ENCODE measurements around the gene NCL. TPM values are rescaled to one million over a fixed set of nuclear protein-coding genes. Genes with fewer than 3 reads are reported as not detected.

Gene NCL
- total RNA-seq, 5 donors from 2014 or later (not counting 1 experiment from before 2014, with no cell fraction given): 358 to 468 (median 397) TPM

DNA sequence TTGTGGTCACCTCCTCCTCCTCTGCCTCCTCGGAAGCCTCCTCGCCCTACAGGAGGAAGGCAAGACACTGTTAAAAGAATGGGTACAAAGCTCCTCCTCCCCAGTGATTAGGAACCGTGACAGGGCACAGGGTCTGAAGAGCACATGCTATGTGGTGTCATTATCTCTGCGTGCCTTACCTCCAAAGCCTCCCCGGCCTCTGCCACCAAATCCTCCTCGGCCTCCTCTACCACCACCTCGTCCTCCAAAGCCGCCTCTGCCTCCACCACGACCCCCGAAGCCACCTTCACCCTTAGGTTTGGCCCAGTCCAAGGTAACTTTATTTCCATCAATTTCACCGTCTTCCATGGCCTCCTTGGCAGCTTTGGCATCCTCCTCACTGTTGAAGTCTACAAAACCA lies 9.1 kb downstream of the NCL start:
- no peaks in the 10 kb centered on the region for H3K27me3 Mint-ChIP-seq
- H3K36me3 Mint-ChIP-seq: peaks cover 57% of the 10 kb centered on the region
- DNase-seq (no peak), ATAC-seq (replicated peaks in 1 of 4) (no peak)
- POLR2A ChIA-PET: interaction anchor here (0.6 to 1.8 kb wide), 3 partner anchors 9 to 821 kb away, joined by 5 to 19 read pairs (median 6); partner anchors contain the start of gene NCL (in 2 of the 2)
- CTCF ChIA-PET: interaction anchor here (0.6 to 1.0 kb wide), 3 partner anchors 27 to 156 kb away, joined by 3 to 5 read pairs (median 3); no protein-coding TSS in a partner anchor
- 84% methylated on average over 8 of the region's 11 CpGs for WGBS (ENCODE audit: insufficient coverage)
- H3K4me3 Mint-ChIP-seq: no peak overlapping the region
- no peaks in the 10 kb centered on the region for H3K9me3 Mint-ChIP-seq
- no peak overlapping the region for H3K27ac ChIP-seq (ENCODE audit: low read length)
- H3K4me1 ChIP-seq (ENCODE audit: control insufficient read depth in 1 of 2, extremely low read depth in 1 of 2, insufficient read depth in 2 of 2, low read length in 2 of 2): peaks cover 0 to 8% of the 10 kb centered on the region in 2 experiments
- no peaks in the 10 kb centered on the region for H3K27me3 ChIP-seq (replicated peaks in 1 of 2; ENCODE audit: control insufficient read depth in 2 of 2, extremely low read depth in 1 of 2, insufficient read depth in 2 of 2, low read length in 1 of 2)
- H3K4me3 ChIP-seq (ENCODE audit: control insufficient read depth in 1 of 2, extremely low read depth in 1 of 2, low read length in 1 of 2): no peak overlapping the region
- H3K4me1 Mint-ChIP-seq: peaks cover 28 to 36% (median 30%) of the 10 kb centered on the region in 3 donors
- H3K9me3 ChIP-seq: no peaks in the 10 kb centered on the region
- no peak overlapping the region for H3K27ac Mint-ChIP-seq
- peaks cover 0 to 76% of the 10 kb centered on the region in 2 donors for H3K36me3 ChIP-seq (ENCODE audit: control insufficient read depth in 2 of 2, extremely low read depth in 1 of 2, insufficient read depth in 1 of 2, low read length in 1 of 2)

DNA sequence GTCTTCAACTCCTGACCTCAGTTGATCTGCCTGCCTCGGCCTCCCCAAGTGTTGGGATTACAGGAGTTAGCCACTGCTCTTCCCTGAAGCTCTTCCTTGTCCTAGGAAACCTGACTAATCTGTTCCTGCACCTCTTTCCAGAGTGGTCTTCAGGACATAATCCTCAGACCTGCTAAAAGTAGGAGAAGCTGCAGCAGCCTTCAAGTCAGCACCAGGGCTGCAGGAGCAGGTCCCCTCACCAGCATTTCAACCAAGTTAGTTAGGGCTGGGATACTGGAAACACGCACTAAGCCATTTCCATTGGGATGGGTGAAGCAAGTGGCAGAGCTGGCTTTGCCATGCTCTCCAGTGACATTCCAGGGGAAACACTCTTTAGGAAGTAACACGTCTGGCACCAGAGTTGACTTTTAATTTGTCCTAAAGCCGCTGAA lies 9.9 kb downstream of the NCL start:
- no peaks in the 10 kb centered on the region for H3K27me3 ChIP-seq (replicated peaks in 1 of 2; ENCODE audit: control insufficient read depth in 2 of 2, extremely low read depth in 1 of 2, insufficient read depth in 2 of 2, low read length in 1 of 2)
- POLR2A ChIA-PET: interaction anchor here (0.8 to 2.9 kb wide), 4 partner anchors 10 to 27 kb away, joined by 3 to 24 read pairs (median 12); partner anchors contain the start of gene NCL (in 2 of the 2)
- WGBS (ENCODE audit: insufficient coverage): 83% methylated on average over 1 of the region's 4 CpGs
- H3K36me3 ChIP-seq (ENCODE audit: control insufficient read depth in 2 of 2, extremely low read depth in 1 of 2, insufficient read depth in 1 of 2, low read length in 1 of 2): peaks cover 0 to 68% of the 10 kb centered on the region in 2 donors
- no peaks in the 10 kb centered on the region for H3K9me3 ChIP-seq
- Mint-ChIP-seq H3K27me3 (no peaks in the 10 kb centered on the region), H3K4me1 (peaks cover 23 to 31% (median 26%) of the 10 kb centered on the region in 3 donors), H3K27ac (peak overlapping the region in 1 of 2 donors; percentile 52), H3K4me3 (no peak overlapping the region), H3K9me3 (no peaks in the 10 kb centered on the region), H3K36me3 (peaks cover 51% of the 10 kb centered on the region)
- no peak overlapping the region for H3K27ac ChIP-seq (ENCODE audit: low read length)
- H3K4me1 ChIP-seq (ENCODE audit: control insufficient read depth in 1 of 2, extremely low read depth in 1 of 2, insufficient read depth in 2 of 2, low read length in 2 of 2): peaks cover 0 to 7% of the 10 kb centered on the region in 2 experiments
- ATAC-seq (replicated peaks in 1 of 4): no peak
- no peak overlapping the region for H3K4me3 ChIP-seq (ENCODE audit: control insufficient read depth in 1 of 2, extremely low read depth in 1 of 2, low read length in 1 of 2)
- CTCF ChIA-PET: interaction anchor here (0.7 to 4.3 kb wide), 4 partner anchors 9 to 351 kb away, joined by 3 to 67 read pairs (median 20); partner anchors contain the start of gene NCL (in 1 of the 2)
- no peak for DNase-seq

DNA sequence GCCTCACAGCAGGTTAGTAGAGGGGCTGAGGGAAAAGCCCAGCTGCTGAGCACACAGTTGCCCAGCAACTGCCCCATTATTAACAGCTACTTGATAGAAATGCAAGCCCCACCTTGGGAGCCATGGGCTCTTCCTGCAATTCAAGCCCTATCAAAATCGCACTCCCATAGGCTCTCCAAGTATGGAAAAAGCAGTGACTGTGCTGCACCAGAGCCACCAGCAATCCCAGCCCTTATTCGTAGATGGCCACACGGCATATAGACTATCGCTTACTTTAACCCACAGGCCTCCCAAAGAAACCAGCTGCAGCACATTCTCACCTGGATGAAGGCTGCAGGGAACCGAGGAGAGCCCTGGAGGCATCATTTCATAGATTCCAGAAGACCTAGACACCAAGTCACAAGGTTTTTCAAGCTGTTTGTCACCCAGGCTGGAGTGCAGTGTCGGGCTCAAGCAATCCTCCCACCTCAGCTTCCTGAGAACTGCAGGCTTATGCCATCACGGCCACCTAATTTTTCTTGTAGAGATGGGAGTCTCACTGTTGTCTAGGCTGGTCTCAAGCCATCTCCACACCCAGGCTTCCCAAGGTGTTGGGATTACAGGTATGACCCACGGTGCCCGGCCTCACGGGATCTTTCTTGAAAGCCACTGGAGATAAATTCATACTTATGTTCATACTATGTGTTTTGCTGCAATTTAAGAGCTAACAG lies 11.3 kb downstream of the NCL start:
- no peak overlapping the region for H3K4me3 ChIP-seq (ENCODE audit: control insufficient read depth in 1 of 2, extremely low read depth in 1 of 2, low read length in 1 of 2)
- H3K9me3 Mint-ChIP-seq: no peaks in the 10 kb centered on the region
- H3K27me3 ChIP-seq (replicated peaks in 1 of 2; ENCODE audit: control insufficient read depth in 2 of 2, extremely low read depth in 1 of 2, insufficient read depth in 2 of 2, low read length in 1 of 2): no peaks in the 10 kb centered on the region
- peaks cover 13 to 19% (median 17%) of the 10 kb centered on the region in 3 donors for H3K4me1 Mint-ChIP-seq
- WGBS (ENCODE audit: insufficient coverage): 81% methylated on average over 4 of the region's 10 CpGs
- H3K4me3 Mint-ChIP-seq: no peak overlapping the region
- H3K27ac Mint-ChIP-seq: peak overlapping the region in 1 of 2 donors; percentile 34
- DNase-seq (no peak), ATAC-seq (replicated peaks in 1 of 4) (peak in 1 of 4 experiments; percentile 11)
- no peaks in the 10 kb centered on the region for H3K27me3 Mint-ChIP-seq
- POLR2A ChIA-PET: interaction anchor here (0.5 to 2.9 kb wide), 5 partner anchors 12 to 1575 kb away, joined by 3 to 24 read pairs (median 4); partner anchors contain the start of gene NCL (in 1 of the 2)
- H3K36me3 Mint-ChIP-seq: peaks cover 39% of the 10 kb centered on the region
- H3K9me3 ChIP-seq: no peaks in the 10 kb centered on the region
- CTCF ChIA-PET: interaction anchor here (0.6 to 4.3 kb wide), 15 partner anchors 10 to 629 kb away, joined by 3 to 67 read pairs (median 11); partner anchors contain the start of gene NCL (in 1 of the 2)
- peaks cover 0 to 54% of the 10 kb centered on the region in 2 donors for H3K36me3 ChIP-seq (ENCODE audit: control insufficient read depth in 2 of 2, extremely low read depth in 1 of 2, insufficient read depth in 1 of 2, low read length in 1 of 2)
- H3K27ac ChIP-seq (ENCODE audit: low read length): no peak overlapping the region
- peaks cover 0 to 5% of the 10 kb centered on the region in 2 experiments for H3K4me1 ChIP-seq (ENCODE audit: control insufficient read depth in 1 of 2, extremely low read depth in 1 of 2, insufficient read depth in 2 of 2, low read length in 2 of 2)

DNA sequence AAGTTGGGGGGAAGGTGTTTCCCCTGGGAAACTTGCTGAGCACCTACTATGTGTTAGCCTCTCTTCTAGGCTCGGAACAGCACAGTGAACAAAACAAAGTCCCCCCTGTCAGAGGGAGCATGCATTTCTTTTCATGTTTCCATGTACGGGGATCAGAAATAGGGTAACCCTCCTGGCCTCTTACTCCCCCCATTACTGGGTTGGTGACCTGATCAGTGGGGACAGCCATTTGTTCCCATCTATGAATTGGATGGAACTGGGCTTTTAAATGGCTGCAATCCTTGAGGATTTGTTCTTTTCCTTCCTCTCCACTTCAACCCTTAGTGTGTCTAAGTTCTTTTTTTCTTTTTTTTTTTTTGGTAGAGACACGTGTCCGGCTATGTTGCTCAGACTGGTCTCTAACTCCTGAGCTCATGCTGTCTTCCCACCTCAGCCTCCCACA lies 13.7 kb downstream of the NCL start:
- POLR2A ChIA-PET: interaction anchor here in 1 of 2 donors (0.6 kb wide), 1 partner anchor 258 kb away, joined by 3 read pairs; the partner anchor contains the start of gene PTMA

DNA sequence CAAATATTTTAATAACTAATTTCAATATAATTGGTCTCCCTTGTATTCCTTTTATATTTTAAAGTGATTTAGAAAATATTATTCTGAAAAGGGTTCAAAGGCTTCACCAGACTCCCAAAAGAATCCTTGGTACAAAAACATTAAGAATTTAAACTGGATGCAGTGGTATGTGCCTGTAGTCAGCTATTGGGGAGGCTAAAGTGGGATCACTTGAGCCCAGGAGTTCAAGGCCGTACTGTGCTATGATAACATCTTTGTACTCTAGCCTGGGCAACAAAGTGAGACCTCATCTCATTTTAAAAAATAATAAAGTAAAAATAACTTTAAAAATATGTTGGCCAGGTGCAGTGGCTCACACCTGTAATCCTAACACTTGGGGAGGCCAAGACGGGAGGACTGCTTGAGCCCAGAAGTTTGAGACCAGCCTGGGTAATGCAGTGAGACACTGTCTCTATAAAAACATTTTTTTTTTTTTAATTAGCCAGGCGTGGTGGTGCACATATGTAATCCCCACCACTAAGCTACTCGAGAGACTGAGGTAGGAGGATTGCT lies 14.7 kb downstream of the NCL start:
- WGBS (ENCODE audit: insufficient coverage): no CpG with 5 or more reads among the region's 4 CpGs
- DNase-seq: no peak
- ChIA-PET CTCF (no interaction called here), POLR2A (no interaction called here)
- no peaks in the 10 kb centered on the region for H3K9me3 Mint-ChIP-seq
- no peak for ATAC-seq (replicated peaks in 1 of 4)
- H3K4me3 Mint-ChIP-seq: no peak overlapping the region
- peaks cover 0 to 21% of the 10 kb centered on the region in 2 donors for H3K36me3 ChIP-seq (ENCODE audit: control insufficient read depth in 2 of 2, extremely low read depth in 1 of 2, insufficient read depth in 1 of 2, low read length in 1 of 2)
- H3K4me3 ChIP-seq (ENCODE audit: control insufficient read depth in 1 of 2, extremely low read depth in 1 of 2, low read length in 1 of 2): no peak overlapping the region
- peaks cover 0 to 5% of the 10 kb centered on the region in 2 experiments for H3K4me1 ChIP-seq (ENCODE audit: control insufficient read depth in 1 of 2, extremely low read depth in 1 of 2, insufficient read depth in 2 of 2, low read length in 2 of 2)
- no peaks in the 10 kb centered on the region for H3K9me3 ChIP-seq
- peaks cover 8% of the 10 kb centered on the region for H3K36me3 Mint-ChIP-seq
- no peaks in the 10 kb centered on the region for H3K27me3 Mint-ChIP-seq
- H3K4me1 Mint-ChIP-seq: peaks cover 6 to 10% (median 7%) of the 10 kb centered on the region in 3 donors
- no peaks in the 10 kb centered on the region for H3K27me3 ChIP-seq (replicated peaks in 1 of 2; ENCODE audit: control insufficient read depth in 2 of 2, extremely low read depth in 1 of 2, insufficient read depth in 2 of 2, low read length in 1 of 2)
- no peak overlapping the region for H3K27ac Mint-ChIP-seq
- no peak overlapping the region for H3K27ac ChIP-seq (ENCODE audit: low read length)

More for the DNA sequence above, 13.7 kb downstream of the NCL start:
- Mint-ChIP-seq H3K4me1 (peaks cover 11 to 13% (median 12%) of the 10 kb centered on the region in 3 donors), H3K4me3 (no peak overlapping the region), H3K27ac (no peak overlapping the region), H3K9me3 (no peaks in the 10 kb centered on the region), H3K27me3 (no peaks in the 10 kb centered on the region), H3K36me3 (peaks cover 15% of the 10 kb centered on the region)
- H3K36me3 ChIP-seq (ENCODE audit: control insufficient read depth in 2 of 2, extremely low read depth in 1 of 2, insufficient read depth in 1 of 2, low read length in 1 of 2): peaks cover 0 to 30% of the 10 kb centered on the region in 2 donors
- H3K4me1 ChIP-seq (ENCODE audit: control insufficient read depth in 1 of 2, extremely low read depth in 1 of 2, insufficient read depth in 2 of 2, low read length in 2 of 2): peaks cover 0 to 5% of the 10 kb centered on the region in 2 experiments
- no peaks in the 10 kb centered on the region for H3K9me3 ChIP-seq
- H3K4me3 ChIP-seq (ENCODE audit: control insufficient read depth in 1 of 2, extremely low read depth in 1 of 2, low read length in 1 of 2): no peak overlapping the region
- H3K27me3 ChIP-seq (replicated peaks in 1 of 2; ENCODE audit: control insufficient read depth in 2 of 2, extremely low read depth in 1 of 2, insufficient read depth in 2 of 2, low read length in 1 of 2): no peaks in the 10 kb centered on the region
- WGBS (ENCODE audit: insufficient coverage): no CpG with 5 or more reads among the region's 4 CpGs
- DNase-seq (no peak), ATAC-seq (replicated peaks in 1 of 4) (no peak)
- CTCF ChIA-PET: interaction anchor here (0.7 to 4.3 kb wide), 4 partner anchors 13 to 347 kb away, joined by 4 to 67 read pairs (median 21); partner anchors contain the start of gene NCL (in 1 of the 2)
- H3K27ac ChIP-seq (ENCODE audit: low read length): no peak overlapping the region

DNA sequence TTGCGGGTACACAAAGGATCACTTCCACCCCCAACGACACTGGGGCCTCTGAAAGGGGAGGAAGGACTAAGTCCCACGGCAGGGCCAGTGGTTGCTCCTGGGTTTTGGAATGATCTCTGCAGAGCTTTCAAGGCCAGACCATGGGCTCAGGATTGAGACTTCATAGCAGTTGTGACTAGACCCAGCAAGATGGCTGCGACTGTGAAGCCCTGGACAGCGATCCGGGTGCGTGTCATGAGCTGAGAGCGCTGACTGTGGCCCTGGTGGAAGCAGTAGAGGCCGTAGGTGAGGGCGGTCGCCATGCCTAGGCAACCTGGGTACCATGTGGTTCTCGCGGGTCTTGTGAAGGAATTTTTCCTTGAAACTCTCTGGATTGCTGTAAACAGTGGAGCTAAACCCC lies 27.3 kb downstream of the NCL start:
- Histone ChIP-seq H3K27ac (ENCODE audit: low read length) (no peak overlapping the region), H3K27me3 (replicated peaks in 1 of 2; ENCODE audit: control insufficient read depth in 2 of 2, extremely low read depth in 1 of 2, insufficient read depth in 2 of 2, low read length in 1 of 2) (no peaks in the 10 kb centered on the region), H3K9me3 (no peaks in the 10 kb centered on the region), H3K4me1 (ENCODE audit: control insufficient read depth in 1 of 2, extremely low read depth in 1 of 2, insufficient read depth in 2 of 2, low read length in 2 of 2) (no peaks in the 10 kb centered on the region), H3K4me3 (ENCODE audit: control insufficient read depth in 1 of 2, extremely low read depth in 1 of 2, low read length in 1 of 2) (no peak overlapping the region), H3K36me3 (ENCODE audit: control insufficient read depth in 2 of 2, extremely low read depth in 1 of 2, insufficient read depth in 1 of 2, low read length in 1 of 2) (no peaks in the 10 kb centered on the region)
- H3K4me1 Mint-ChIP-seq: no peaks in the 10 kb centered on the region
- H3K27ac Mint-ChIP-seq: no peak overlapping the region
- no peaks in the 10 kb centered on the region for H3K27me3 Mint-ChIP-seq
- no peak overlapping the region for H3K4me3 Mint-ChIP-seq
- peaks cover 1% of the 10 kb centered on the region for H3K36me3 Mint-ChIP-seq
- POLR2A ChIA-PET: no interaction called here
- H3K9me3 Mint-ChIP-seq: peaks cover 0 to 2% (median 2%) of the 10 kb centered on the region in 3 donors
- 88% methylated on average over 11 of the region's 13 CpGs for WGBS (ENCODE audit: insufficient coverage)
- CTCF ChIA-PET: no interaction called here
- DNase-seq: no peak
- ATAC-seq (replicated peaks in 1 of 4): no peak
